HL-60 (cell line): ENCODE measurements around the gene NUDT22.
A peak's percentile ranks its signal among the peaks of the same experiment; 100 is the strongest.

Experiments
- DNase-seq, 2 experiments: peaks; one replicate each; pipeline ENCODE4 v3.0.0-alpha.2; 2010 to 2020; ENCODE audit warnings: low read depth in 1 of 2, low spot score in 1 of 2
- H3K27ac ChIP-seq: fragments of 250-450 bp; sonication (Bioruptor Pico); replicated peaks from 2 replicates; pipeline ENCODE4 v1.5.1; 2020; ENCODE audit warnings: mild to moderate bottlenecking, moderate library complexity
- H3K27me3 ChIP-seq: fragments of 250-450 bp; sonication (Bioruptor Pico); 2 replicates; pipeline ENCODE4 v1.5.1; 2021; ENCODE audit warnings: mild to moderate bottlenecking, moderate library complexity; ENCODE audit not compliant: insufficient read depth, poor library complexity, severe bottlenecking
- H3K4me3 ChIP-seq: replicated peaks from 2 replicates; pipeline ENCODE4 v1.5.1; 2011; ENCODE audit warnings: mild to moderate bottlenecking, control low read depth, low read length; ENCODE audit not compliant: insufficient read depth
- CTCF ChIP-seq: IDR thresholded peaks from one replicate; pipeline ENCODE4 v1.5.1; 2011; ENCODE audit warnings: low read length, control low read depth, inconsistent platforms; ENCODE audit not compliant: insufficient read depth
- GABPA ChIP-seq: IDR thresholded peaks from 2 replicates; pipeline ENCODE4 v1.6.1; 2012; ENCODE audit warnings: low read depth
- POLR2AphosphoS5 ChIP-seq: IDR thresholded peaks from 2 replicates; pipeline ENCODE4 v1.6.1; 2012; ENCODE audit warnings: low read depth
- REST ChIP-seq: IDR thresholded peaks from 2 replicates; pipeline ENCODE4 v1.6.1; 2012; ENCODE audit warnings: low read depth; ENCODE audit not compliant: insufficient replicate concordance
- SPI1 ChIP-seq: IDR thresholded peaks from 2 replicates; pipeline ENCODE4 v1.6.1; 2012; ENCODE audit warnings: low read depth, mild to moderate bottlenecking, borderline replicate concordance

The NUDT22 gene

GRCh38 chr11:64251753-64252002, 25.6 kb downstream of the NUDT22 start:
- TF ChIP-seq REST (no peak), POLR2AphosphoS5 (no peak), GABPA (no peak), SPI1 (no peak), CTCF (no peak)
- Histone ChIP-seq H3K4me3 (peak overlapping the region; percentile 75), H3K27me3 (no peaks in the 10 kb centered on the region), H3K27ac (peak overlapping the region; percentile 49; the same call in 1 of the 2 replicates)
- DNase-seq = no peak

GRCh38 chr11:64252003-64252872, 26.2 kb downstream of the NUDT22 start:
- no peak for DNase-seq
- H3K27me3 ChIP-seq = no peaks in the 10 kb centered on the region
- peak overlapping the region; percentile 49 for H3K27ac ChIP-seq
- H3K4me3 ChIP-seq = peak overlapping the region; percentile 75
- TF ChIP-seq SPI1 (peak; percentile 72), GABPA (no peak)

GRCh38 chr11:64253043-64253442, 27.0 kb downstream of the NUDT22 start:
- H3K27me3 ChIP-seq = no peaks in the 10 kb centered on the region
- no peak for TF ChIP-seq GABPA
- no peak for TF ChIP-seq SPI1
- no peak for TF ChIP-seq REST
- TF ChIP-seq CTCF = no peak
- TF ChIP-seq POLR2AphosphoS5 = no peak
- no peak overlapping the region for H3K27ac ChIP-seq
- DNase-seq = no peak
- peak overlapping the region; percentile 75; the same call in 1 of the 2 replicates for H3K4me3 ChIP-seq

- no peak overlapping the region for H3K4me3 ChIP-seq
- TF ChIP-seq POLR2AphosphoS5 (no peak), REST (no peak), CTCF (no peak), GABPA (no peak), SPI1 (no peak)
- H3K27me3 ChIP-seq = no peaks in the 10 kb centered on the region
- H3K27ac ChIP-seq = no peak overlapping the region
- no peak for DNase-seq
Measured at GRCh38 chr11:64253481-64253880, 27.4 kb downstream of the NUDT22 start.
